Measurements from ENCODE around the gene SGF29. TPM values are rescaled to one million over a fixed set of nuclear protein-coding genes. Genes with fewer than 3 reads are reported as not detected.

The SGF29 gene
- total and polyA plus RNA-seq, 2 of the 4 experiments (the other 2 are of a cell fraction): 4.3 to 7.7 TPM

DNA sequence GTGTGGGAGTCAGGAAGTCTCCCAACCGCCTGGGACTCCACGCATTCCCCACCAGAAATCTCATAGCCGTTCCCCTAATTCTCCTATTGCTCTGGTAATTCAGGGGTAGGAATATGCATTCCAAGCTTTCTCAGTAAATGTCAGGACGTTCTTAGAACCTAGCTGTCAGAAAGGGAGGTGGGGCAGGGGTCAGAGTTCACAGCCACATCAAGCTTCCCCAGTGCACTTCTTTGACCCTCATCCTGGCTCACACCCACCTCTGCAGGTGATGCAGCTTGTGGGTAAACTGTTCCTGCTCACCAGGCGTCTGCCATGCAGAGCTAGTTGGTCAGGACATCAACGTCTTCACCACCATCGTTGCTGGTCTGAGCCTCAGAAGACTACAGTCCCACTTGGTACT, 33.0 kb upstream of the SGF29 start:
- no peak overlapping the region for H3K4me2 ChIP-seq (ENCODE audit: low read depth, low read length)
- H2BK120ac ChIP-seq (ENCODE audit: low read depth, low read length): no peak overlapping the region
- no peaks in the 10 kb centered on the region; the same call in 1 of the 2 replicates for H3K4me1 ChIP-seq (ENCODE audit: control insufficient read depth, insufficient read depth, low read length)
- H3K79me1 ChIP-seq (ENCODE audit: low read depth in 1 of 2, low read length in 2 of 2): no peaks in the 10 kb centered on the region
- DNase-seq (no peak), ATAC-seq (ENCODE audit: low read depth) (no peak)
- no peaks in the 10 kb centered on the region for H4K20me1 ChIP-seq (ENCODE audit: insufficient read depth, low read length)
- no peak overlapping the region for H3K14ac ChIP-seq (replicated peaks; ENCODE audit: low read depth, low read length)
- POLR2A ChIA-PET (ENCODE audit: unreplicated experiment): interaction anchor here (1.4 kb wide), 1 partner anchor 18 kb away, joined by 3 read pairs; the partner anchor contains the start of gene NUPR1
- no peak overlapping the region for H2AK9ac ChIP-seq (replicated peaks; ENCODE audit: low read depth, low read length, poor library complexity)
- H2BK20ac ChIP-seq (ENCODE audit: low read depth, low read length): no peak overlapping the region
- H2BK5ac ChIP-seq (ENCODE audit: low read depth, low read length, poor library complexity, severe bottlenecking): no peak overlapping the region
- no peaks in the 10 kb centered on the region for H3K9me1 ChIP-seq (ENCODE audit: insufficient read depth, low read length)
- no peak for TF ChIP-seq MXI1 (IDR thresholded peaks at IDR 0.05; ENCODE audit: borderline replicate concordance, low read depth, low read length)
- no peak for TF ChIP-seq MAFK (IDR thresholded peaks at IDR 0.05; ENCODE audit: low read depth, low read length)
- TF ChIP-seq MAZ (IDR thresholded peaks at IDR 0.05; ENCODE audit: borderline replicate concordance, low read depth, low read length): no peak
- no peak for TF ChIP-seq CTCF (conservative IDR thresholded peaks at IDR 0.05; ENCODE audit: low read depth, low read length)
- TF ChIP-seq, protein P1, sequence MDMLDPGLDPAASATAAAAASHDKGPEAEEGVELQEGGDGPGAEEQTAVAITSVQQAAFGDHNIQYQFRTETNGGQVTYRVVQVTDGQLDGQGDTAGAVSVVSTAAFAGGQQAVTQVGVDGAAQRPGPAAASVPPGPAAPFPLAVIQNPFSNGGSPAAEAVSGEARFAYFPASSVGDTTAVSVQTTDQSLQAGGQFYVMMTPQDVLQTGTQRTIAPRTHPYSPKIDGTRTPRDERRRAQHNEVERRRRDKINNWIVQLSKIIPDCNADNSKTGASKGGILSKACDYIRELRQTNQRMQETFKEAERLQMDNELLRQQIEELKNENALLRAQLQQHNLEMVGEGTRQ (IDR thresholded peaks at IDR 0.05; ENCODE audit: low read depth, low read length): no peak
- no peak for TF ChIP-seq RFX5 (IDR thresholded peaks at IDR 0.05; ENCODE audit: low read depth, low read length)
- TF ChIP-seq RAD21 (IDR thresholded peaks at IDR 0.05; ENCODE audit: low read length): no peak
- no peak for TF ChIP-seq CHD1 (IDR thresholded peaks at IDR 0.05; ENCODE audit: low read depth, low read length)
- TF ChIP-seq SMC3 (IDR thresholded peaks at IDR 0.05; ENCODE audit: low read depth, low read length): no peak
- no peak for TF ChIP-seq POLR2A (IDR thresholded peaks at IDR 0.05; ENCODE audit: low read depth, low read length)
- TF ChIP-seq, protein P2, sequence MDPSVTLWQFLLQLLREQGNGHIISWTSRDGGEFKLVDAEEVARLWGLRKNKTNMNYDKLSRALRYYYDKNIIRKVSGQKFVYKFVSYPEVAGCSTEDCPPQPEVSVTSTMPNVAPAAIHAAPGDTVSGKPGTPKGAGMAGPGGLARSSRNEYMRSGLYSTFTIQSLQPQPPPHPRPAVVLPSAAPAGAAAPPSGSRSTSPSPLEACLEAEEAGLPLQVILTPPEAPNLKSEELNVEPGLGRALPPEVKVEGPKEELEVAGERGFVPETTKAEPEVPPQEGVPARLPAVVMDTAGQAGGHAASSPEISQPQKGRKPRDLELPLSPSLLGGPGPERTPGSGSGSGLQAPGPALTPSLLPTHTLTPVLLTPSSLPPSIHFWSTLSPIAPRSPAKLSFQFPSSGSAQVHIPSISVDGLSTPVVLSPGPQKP (IDR thresholded peaks at IDR 0.05; ENCODE audit: borderline replicate concordance, low read depth, low read length): no peak
- TF ChIP-seq FOS (IDR thresholded peaks at IDR 0.05; ENCODE audit: low read depth, low read length): no peak
- in situ Hi-C loops (cut with MboI; ENCODE audit: low sequenced_read_pairs) (no loop called here), dilution Hi-C loops (cut with HindIII; ENCODE audit: low sequenced_read_pairs, unreplicated experiment) (no loop called here), intact Hi-C loops (cut with micrococcal nuclease) (no loop called here)
- 80% methylated on average over 1 of the region's 7 CpGs; no CpG with 5 or more reads in 1 of the 2 experiments for WGBS, 2 experiments (ENCODE audit: extremely low coverage in 2 of 2, insufficient read length in 1 of 2)
- no peak overlapping the region for H4K5ac ChIP-seq (ENCODE audit: low read depth, low read length)
- no peak overlapping the region for H4K91ac ChIP-seq (ENCODE audit: insufficient read depth, low read depth, low read length)
- no peak overlapping the region for H2BK15ac ChIP-seq (ENCODE audit: low read depth, low read length)
- H3K4me3 ChIP-seq (ENCODE audit: insufficient read depth, low read depth, low read length): no peak overlapping the region
- no peaks in the 10 kb centered on the region; the same call in 1 of the 2 replicates for H3K27me3 ChIP-seq (ENCODE audit: control insufficient read depth, insufficient read depth, low read length)
- no peaks in the 10 kb centered on the region for H3K9me3 ChIP-seq (ENCODE audit: control insufficient read depth, insufficient read depth, low read length)
- H3K27ac ChIP-seq (ENCODE audit: insufficient read depth, low read length): no peak overlapping the region
- no peak overlapping the region for H3K23ac ChIP-seq (ENCODE audit: low read depth, low read length)
- H3K56ac ChIP-seq (ENCODE audit: extremely low read depth, insufficient read depth, low read length): no peak overlapping the region
- H2AK5ac ChIP-seq (ENCODE audit: low read depth, low read length): no peak overlapping the region
- no peak overlapping the region for H4K8ac ChIP-seq (ENCODE audit: low read depth in 2 of 2, low read length in 2 of 2)
- H3K36me3 ChIP-seq (ENCODE audit: control insufficient read depth, insufficient read depth, low read length): no peaks in the 10 kb centered on the region
- no peak overlapping the region for H3K18ac ChIP-seq (ENCODE audit: low read depth, low read length)
- H3K9ac ChIP-seq (ENCODE audit: low read depth, low read length): no peak overlapping the region
- H3K4ac ChIP-seq (ENCODE audit: low read depth, low read length): no peak overlapping the region
- BruUV-seq (replicated peaks): no TSS peak
- CTCF ChIA-PET: no interaction called here
- no peak overlapping the region for H2AFZ ChIP-seq (replicated peaks; ENCODE audit: low read length, poor library complexity)

Data from IMR-90 (cell line).